Spleen (tissue), 11 donors: ENCODE measurements around the gene RFXAP. TPM values are rescaled to one million over a fixed set of nuclear protein-coding genes. Genes with fewer than 3 reads are reported as not detected.
A peak's percentile ranks its signal among the peaks of the same experiment; 100 is the strongest.

ENCODE experiments used
- DNase-seq: peaks from one replicate; pipeline ENCODE4 v3.0.0-alpha.2; 2020
- H3K27ac ChIP-seq, 8 donors: fragments of 200-600 bp; sonication (generic) in 7 of 8; 1 replicate in 4 of 8; 2 replicates in 4 of 8; pipeline versions ENCODE4 v1.5.0 to v1.8.0; 2016 to 2021; ENCODE audit warnings: inconsistent platforms in 4 of 8, mild to moderate bottlenecking in 4 of 8, moderate library complexity in 1 of 8
- H3K27me3 ChIP-seq, 7 donors: fragments of 200-600 bp; sonication (generic) in 6 of 7; replicated peaks in 1 of 7; 1 replicate in 4 of 7; 2 replicates in 3 of 7; pipeline versions ENCODE4 v1.5.0 to v1.8.0; 2016 to 2021; ENCODE audit warnings: inconsistent platforms in 3 of 7, mild to moderate bottlenecking in 1 of 7
- H3K36me3 ChIP-seq, 6 donors: fragments of 200-600 bp; sonication (generic) in 5 of 6; 1 replicate in 4 of 6; 2 replicates in 2 of 6; pipeline versions ENCODE4 v1.5.0 to v1.8.0; 2016 to 2021; ENCODE audit warnings: inconsistent platforms in 2 of 6
- H3K4me1 ChIP-seq, 6 donors: fragments of 200-600 bp; sonication (generic) in 5 of 6; 1 replicate in 3 of 6; 2 replicates in 3 of 6; pipeline versions ENCODE4 v1.5.0 to v1.8.0; 2016 to 2021; ENCODE audit warnings: inconsistent platforms in 3 of 6
- H3K4me3 ChIP-seq, 8 donors: fragments of 200-600 bp; sonication (generic) in 7 of 8; 1 replicate in 4 of 8; 2 replicates in 4 of 8; pipeline versions ENCODE4 v1.5.0 to v1.8.0; 2016 to 2021; ENCODE audit warnings: inconsistent platforms in 4 of 8, mild to moderate bottlenecking in 4 of 8, moderate library complexity in 2 of 8
- H3K9me3 ChIP-seq, 8 donors: fragments of 200-600 bp; sonication (generic) in 7 of 8; 1 replicate in 4 of 8; 2 replicates in 4 of 8; pipeline versions ENCODE4 v1.5.0 to v1.8.0; 2016 to 2021; ENCODE audit warnings: inconsistent platforms in 4 of 8
- CTCF ChIP-seq, 11 experiments: fragments of 200-600 bp in 7 of 11; fragments of 450-650 bp in 4 of 11; sonication (generic) in 4 of 11; IDR thresholded peaks in 8 of 11; conservative IDR thresholded peaks in 3 of 11; 1 replicate in 7 of 11; 2 replicates in 4 of 11; pipeline versions ENCODE4 v1.4.0 to v1.8.0; 2016 to 2021; ENCODE audit warnings: antibody characterized with exemption in 11 of 11, inconsistent platforms in 4 of 11, mild to moderate bottlenecking in 1 of 11
- POLR2A ChIP-seq, 3 donors: fragments of 450-650 bp; IDR thresholded peaks; one replicate each; pipeline ENCODE4 v1.5.1; 2017; ENCODE audit warnings: antibody characterized with exemption in 3 of 3, mild to moderate bottlenecking in 1 of 3
- POLR2AphosphoS5 ChIP-seq, 3 donors: sonication (generic); formaldehyde crosslinking; IDR thresholded peaks; one replicate each; pipeline ENCODE4 v1.5.1; 2017; ENCODE audit warnings: antibody characterized with exemption in 3 of 3
- WGBS, 5 donors: extraction: QIAGEN DNeasy Blood & Tissue Kit in 3 of 5; methylation state at CpG; one replicate each; pipeline versions ENCODE4 v1.1.5 to v1.1.7; 2013 to 2018; 5-methylcytosine and 5-hydroxymethylcytosine counted together
- intact Hi-C: fragments of 100-400 bp; cut with DNase I; formaldehyde crosslinking; loops from one replicate; pipeline ENCODE4 v1.15.0; 2023; ENCODE audit warnings: low total_unique reads
- polyA plus RNA-seq, 3 donors: library from polyadenylated mRNA; stranded (reverse); fragments of 200-250 nt; gene quantifications; one replicate each; pipeline ENCODE4 v1.2.1, GENCODE V29; 2013
- total RNA-seq, 7 donors: library from RNA; depleted of rRNA in 3 of 7; stranded (reverse); fragments of >200 nt in 3 of 7; fragmentation: NEBNext Ultra II Directional in 4 of 7; extraction: Animal tissue kit (Norgen Biotek cat#: 25700) in 4 of 7; gene quantifications; one replicate each; pipeline versions ENCODE4 v1.1.0 to v1.2.1, GENCODE V29; 2016 to 2021
- donor health status: healthy with polysubstance abuse.
- donor health status: DM: no; HTN: no; CAD: no; lungs with moderate emphysema.
- donor health status: DM: no; HTN: no; CAD: no.
- donor health status: Bipolar disorder and iron deficiency.
- donor health status: healthy.
- donor health status: DM: no; HTN: no; CAD: no.
- donor health status: DM: yes; HTN: yes; CAD: no.

RFXAP gene
- total and polyA plus RNA-seq, 10 donors: 4.6 to 9.3 (median 6.5) TPM

GRCh38 chr13:36804588-36804987 lies 14.4 kb upstream of the RFXAP start:
- H3K4me1 ChIP-seq: peaks cover 0 to 13% (median 1%) of the 10 kb centered on the region in 6 donors
- no peak for TF ChIP-seq POLR2A (IDR thresholded peaks at IDR 0.05)
- no peak for TF ChIP-seq POLR2AphosphoS5 (IDR thresholded peaks at IDR 0.05)
- no peak for TF ChIP-seq CTCF (IDR thresholded peaks at IDR 0.05 in 8 of 11, conservative IDR thresholded peaks at IDR 0.05 in 3 of 11)
- H3K27me3 ChIP-seq: peaks cover 0 to 5% (median 0%) of the 10 kb centered on the region in 7 donors
- 84 to 92% (median 89%) methylated on average over 6 of the region's 6 CpGs for WGBS, 5 donors
- no peaks in the 10 kb centered on the region for H3K9me3 ChIP-seq
- no peak overlapping the region for H3K4me3 ChIP-seq
- intact Hi-C loops: no loop called here
- H3K36me3 ChIP-seq: no peaks in the 10 kb centered on the region
- DNase-seq: no peak
- no peak overlapping the region for H3K27ac ChIP-seq

DNA sequence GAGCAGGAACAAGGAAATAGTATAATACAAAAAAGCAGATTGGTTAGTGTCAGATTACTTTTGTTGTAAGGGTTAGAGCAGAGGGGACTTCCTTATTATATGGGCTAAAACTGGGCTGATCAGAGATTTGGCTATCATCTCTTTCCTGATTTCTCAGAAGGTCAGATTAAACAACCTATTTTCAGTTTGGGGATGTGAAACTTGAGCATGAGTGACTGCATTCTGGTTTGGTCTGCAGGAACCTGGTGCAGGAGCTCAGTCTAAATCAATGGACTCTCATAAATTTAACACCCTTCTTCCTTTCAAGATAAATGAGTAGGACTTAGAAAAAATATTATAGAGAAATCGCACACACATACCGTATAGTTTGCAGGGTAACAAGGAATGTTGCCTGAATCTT lies 12.9 kb upstream of the RFXAP start:
- H3K4me1 ChIP-seq: peaks cover 0 to 13% (median 1%) of the 10 kb centered on the region in 6 donors
- H3K4me3 ChIP-seq: no peak overlapping the region
- no peaks in the 10 kb centered on the region for H3K36me3 ChIP-seq
- DNase-seq: no peak
- WGBS, 5 donors: 81 to 92% (median 91%) methylated on average over 2 of the region's 2 CpGs
- H3K27me3 ChIP-seq: peaks cover 0 to 6% (median 0%) of the 10 kb centered on the region in 7 donors
- H3K9me3 ChIP-seq: no peaks in the 10 kb centered on the region
- intact Hi-C loops: no loop called here
- TF ChIP-seq POLR2AphosphoS5 (IDR thresholded peaks at IDR 0.05) (no peak), POLR2A (IDR thresholded peaks at IDR 0.05) (no peak)
- H3K27ac ChIP-seq: no peak overlapping the region

GRCh38 chr13:36807616-36808015 lies 11.4 kb upstream of the RFXAP start:
- no peak for DNase-seq
- Histone ChIP-seq H3K4me1 (peaks cover 0 to 13% (median 1%) of the 10 kb centered on the region in 6 donors), H3K27ac (no peak overlapping the region), H3K4me3 (no peak overlapping the region), H3K36me3 (no peaks in the 10 kb centered on the region), H3K9me3 (no peaks in the 10 kb centered on the region), H3K27me3 (peaks cover 0 to 21% (median 0%) of the 10 kb centered on the region in 7 donors)
- intact Hi-C loops: no loop called here
- TF ChIP-seq CTCF (IDR thresholded peaks at IDR 0.05 in 8 of 11, conservative IDR thresholded peaks at IDR 0.05 in 3 of 11) (no peak), POLR2A (IDR thresholded peaks at IDR 0.05) (no peak), POLR2AphosphoS5 (IDR thresholded peaks at IDR 0.05) (no peak)
- 87 to 96% (median 95%) methylated on average over 2 of the region's 2 CpGs for WGBS, 5 donors

GRCh38 chr13:36813225-36813624 lies 5.8 kb upstream of the RFXAP start:
- H3K36me3 ChIP-seq: no peaks in the 10 kb centered on the region
- no peaks in the 10 kb centered on the region for H3K9me3 ChIP-seq
- H3K27me3 ChIP-seq: peaks cover 0 to 29% (median 0%) of the 10 kb centered on the region in 7 donors
- TF ChIP-seq POLR2AphosphoS5 (IDR thresholded peaks at IDR 0.05) (no peak), CTCF (IDR thresholded peaks at IDR 0.05 in 8 of 11, conservative IDR thresholded peaks at IDR 0.05 in 3 of 11) (no peak), POLR2A (IDR thresholded peaks at IDR 0.05) (no peak)
- H3K27ac ChIP-seq: no peak overlapping the region
- no peak overlapping the region for H3K4me3 ChIP-seq
- H3K4me1 ChIP-seq: peaks cover under 1 to 8% (median 3%) of the 10 kb centered on the region in 6 donors
- WGBS, 5 donors: 77 to 91% (median 86%) methylated on average over 1 of the region's 1 CpG
- DNase-seq: no peak
- intact Hi-C loops: no loop called here

DNA sequence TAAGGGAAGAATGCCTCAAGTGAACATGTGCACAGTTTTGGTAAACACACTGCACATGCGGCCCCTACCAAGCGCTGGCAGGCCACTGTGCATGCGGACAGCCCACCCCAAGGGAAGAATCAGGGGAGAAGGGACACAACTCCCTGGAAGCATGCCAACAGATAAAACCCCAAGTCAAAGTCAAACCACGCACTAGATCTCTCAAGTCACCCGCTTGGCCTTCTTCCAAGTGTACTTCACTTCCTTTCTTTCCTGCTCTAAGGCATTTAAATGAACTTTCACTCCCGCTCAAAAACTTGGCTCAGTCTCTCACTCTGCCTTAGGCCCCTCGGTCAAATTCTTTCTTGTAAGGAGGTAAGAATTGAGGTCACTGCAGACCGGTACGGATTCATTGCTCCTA lies 4.6 kb upstream of the RFXAP start:
- H3K4me1 ChIP-seq: peaks cover 4 to 14% (median 8%) of the 10 kb centered on the region in 6 donors
- no peaks in the 10 kb centered on the region for H3K9me3 ChIP-seq
- H3K27me3 ChIP-seq: peaks cover 0 to 25% (median 0%) of the 10 kb centered on the region in 7 donors
- H3K27ac ChIP-seq: no peak overlapping the region
- H3K4me3 ChIP-seq: no peak overlapping the region
- peak in 1 of 3 donors; percentile 15 for TF ChIP-seq POLR2AphosphoS5 (IDR thresholded peaks at IDR 0.05)
- no peak for TF ChIP-seq CTCF (IDR thresholded peaks at IDR 0.05 in 8 of 11, conservative IDR thresholded peaks at IDR 0.05 in 3 of 11)
- DNase-seq: no peak
- WGBS, 5 donors: 23 to 35% (median 27%) methylated on average over 9 of the region's 9 CpGs
- intact Hi-C loops: no loop called here
- H3K36me3 ChIP-seq: no peaks in the 10 kb centered on the region
